NOMO-1 treated with dmso at 0.1 percent for 144 hours (cell line): Measurements from ENCODE around the gene WBP1.

ENCODE experiments used
- DNase-seq: peaks from one replicate; lab custom pipeline; 2025; ENCODE audit not compliant: unreplicated experiment; lab: John Stamatoyannopoulos, UW

The WBP1 gene

GRCh38 chr2:74502147-74502719 lies 44.0 kb downstream of the WBP1 start:
- no peak for DNase-seq

GRCh38 chr2:74502720-74503505 lies 44.7 kb downstream of the WBP1 start:
- peak; percentile 57 for DNase-seq

- no peak for DNase-seq
These were observed 45.6 kb downstream of the WBP1 start for GRCh38 chr2:74503506-74504475.

GRCh38 chr2:74504591-74504990 lies 46.4 kb downstream of the WBP1 start:
- no peak for DNase-seq

- DNase-seq, result no peak
These were observed 47.4 kb downstream of the WBP1 start for GRCh38 chr2:74505448-74506246.

- DNase-seq, result peak; percentile 90
These were observed 49.1 kb downstream of the WBP1 start, which contains the start of gene PCGF1 for GRCh38 chr2:74507145-74507925. PCGF1 (minus strand) TSS chr2:74507695; CDS start chr2:74507668, 27 bp downstream.

- no peak for DNase-seq
These were observed 49.8 kb downstream of the WBP1 start for GRCh38 chr2:74507926-74508520.

- no peak for DNase-seq
These were observed 52.0 kb downstream of the WBP1 start for GRCh38 chr2:74510272-74510671.
